ENCODE results near the gene MLN. TPM values are rescaled to one million over a fixed set of nuclear protein-coding genes. Genes with fewer than 3 reads are reported as not detected.

The MLN gene
- total and polyA plus RNA-seq, 8 donors = not detected

DNA sequence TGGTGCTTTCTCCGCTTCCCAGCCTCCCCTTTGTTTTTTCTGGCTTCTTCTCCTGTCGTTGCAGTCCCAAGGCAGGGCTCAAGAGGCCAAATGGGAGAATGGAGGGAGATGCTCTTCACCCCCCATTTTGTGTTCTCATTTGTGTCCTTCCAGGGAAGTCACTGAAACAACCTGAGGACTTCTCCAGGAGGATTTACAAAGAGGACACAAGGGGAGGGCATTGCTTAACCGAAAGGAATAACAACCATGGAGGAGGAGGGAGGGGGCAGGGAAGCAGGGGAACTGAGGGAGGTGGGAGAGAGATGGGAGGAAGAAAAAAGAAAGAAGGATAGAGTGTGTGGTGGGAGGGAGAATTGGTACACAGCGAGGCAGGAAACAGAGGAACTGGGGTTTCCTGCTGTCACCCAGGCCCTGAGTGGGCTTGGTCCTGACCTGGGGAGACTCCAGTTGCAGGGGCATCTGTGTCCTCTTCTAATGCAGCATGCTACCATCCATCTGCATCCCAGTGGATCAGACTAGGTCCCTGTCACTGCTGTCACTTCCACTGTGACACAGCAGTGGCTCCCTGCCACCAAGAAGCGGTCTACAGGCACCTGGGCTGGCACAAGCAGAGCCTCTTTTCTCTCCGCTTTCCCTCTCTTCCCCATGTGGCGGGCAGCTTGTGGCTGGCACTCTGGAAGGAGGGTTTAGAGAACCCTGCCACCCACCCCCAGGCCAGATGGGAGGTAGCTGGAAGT lies 17.1 kb upstream of the MLN start:
- Histone ChIP-seq H3K27ac (no peak overlapping the region), H3K4me3 (no peak overlapping the region), H3K9me3 (no peaks in the 10 kb centered on the region), H3K36me3 (no peaks in the 10 kb centered on the region), H3K4me1 (peaks cover 0 to 19% (median 14%) of the 10 kb centered on the region in 4 donors), H3K27me3 (peaks cover 0 to 7% (median 0%) of the 10 kb centered on the region in 3 donors)
- TF ChIP-seq CTCF (IDR thresholded peaks at IDR 0.05) = no peak
- TF ChIP-seq EP300 (IDR thresholded peaks at IDR 0.05) = no peak
- TF ChIP-seq POLR2AphosphoS5 (IDR thresholded peaks at IDR 0.05) = no peak
- TF ChIP-seq POLR2A (IDR thresholded peaks at IDR 0.05) = no peak
- DNase-seq = no peak
- WGBS, 5 donors = 64 to 77% (median 72%) methylated on average over 6 to 7 of the region's 7 CpGs
- intact Hi-C loops (cut with DNase I; ENCODE audit: low total_unique reads) = no loop called here

DNA sequence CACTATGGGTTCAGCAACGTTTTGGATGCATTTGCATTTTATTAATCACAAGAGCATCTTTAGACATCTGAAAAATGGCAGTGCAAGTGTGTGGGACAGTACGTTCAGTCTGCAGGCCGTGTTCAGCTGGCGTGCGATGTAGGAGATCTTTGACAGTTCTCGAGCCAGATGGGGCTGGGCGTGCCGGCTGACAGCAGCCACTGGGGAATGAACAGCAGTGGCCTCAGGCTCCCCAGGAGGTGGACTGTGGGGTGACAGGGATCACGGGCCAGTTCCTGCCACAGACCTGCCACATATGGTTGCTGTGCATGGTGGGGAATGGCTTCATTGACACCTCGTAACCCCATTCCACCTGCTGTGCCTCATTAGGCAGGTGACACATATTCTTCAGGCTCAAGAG lies 16.4 kb upstream of the MLN start:
- Histone ChIP-seq H3K27ac (no peak overlapping the region), H3K9me3 (no peaks in the 10 kb centered on the region), H3K4me1 (peaks cover 0 to 19% (median 14%) of the 10 kb centered on the region in 4 donors), H3K4me3 (no peak overlapping the region), H3K27me3 (peaks cover 0 to 11% (median 0%) of the 10 kb centered on the region in 3 donors), H3K36me3 (no peaks in the 10 kb centered on the region)
- 60 to 74% (median 64%) methylated on average over 9 to 10 of the region's 10 CpGs for WGBS, 5 donors
- TF ChIP-seq POLR2AphosphoS5 (IDR thresholded peaks at IDR 0.05) (no peak), POLR2A (IDR thresholded peaks at IDR 0.05) (no peak), CTCF (IDR thresholded peaks at IDR 0.05) (no peak)
- intact Hi-C loops (cut with DNase I; ENCODE audit: low total_unique reads) = no loop called here
- no peak for DNase-seq

DNA sequence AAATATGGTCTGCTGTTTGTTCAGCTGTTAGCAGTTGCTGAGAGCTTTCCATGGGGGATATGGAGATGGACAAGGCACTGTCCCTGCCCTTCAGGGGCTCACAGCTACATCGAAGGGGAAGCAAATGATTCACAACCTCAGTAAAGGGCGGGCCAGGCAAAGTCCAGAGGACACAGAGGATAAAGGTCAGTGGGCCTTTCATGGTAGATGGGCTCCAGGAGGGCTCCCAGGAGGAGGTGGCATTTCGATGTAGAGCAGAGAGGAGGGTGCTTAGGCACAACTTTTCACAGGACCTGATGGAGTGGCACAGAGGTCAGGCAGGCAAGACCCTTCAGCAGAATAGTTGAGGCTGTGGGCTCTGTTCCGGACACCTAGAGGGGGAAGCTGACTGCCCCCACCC lies 15.2 kb upstream of the MLN start:
- intact Hi-C loops (cut with DNase I; ENCODE audit: low total_unique reads) = no loop called here
- H3K27me3 ChIP-seq = peaks cover 0 to 23% (median 7%) of the 10 kb centered on the region in 3 donors
- TF ChIP-seq EP300 (IDR thresholded peaks at IDR 0.05) (no peak), POLR2A (IDR thresholded peaks at IDR 0.05) (no peak), POLR2AphosphoS5 (IDR thresholded peaks at IDR 0.05) (no peak), CTCF (IDR thresholded peaks at IDR 0.05) (no peak)
- DNase-seq = no peak
- H3K4me3 ChIP-seq = no peak overlapping the region
- H3K36me3 ChIP-seq = no peaks in the 10 kb centered on the region
- peaks cover 0 to 13% (median 11%) of the 10 kb centered on the region in 4 donors for H3K4me1 ChIP-seq
- no peaks in the 10 kb centered on the region for H3K9me3 ChIP-seq
- no peak overlapping the region for H3K27ac ChIP-seq
- 70 to 79% (median 77%) methylated on average over 4 of the region's 4 CpGs for WGBS, 5 donors

GRCh38 chr6:33818293-33818692 lies 14.5 kb upstream of the MLN start:
- intact Hi-C loops (cut with DNase I; ENCODE audit: low total_unique reads) = no loop called here
- DNase-seq = no peak
- Histone ChIP-seq H3K4me3 (no peak overlapping the region), H3K27ac (no peak overlapping the region), H3K27me3 (peaks cover 0 to 30% (median 13%) of the 10 kb centered on the region in 3 donors), H3K9me3 (no peaks in the 10 kb centered on the region), H3K4me1 (peaks cover 0 to 12% (median 11%) of the 10 kb centered on the region in 4 donors), H3K36me3 (no peaks in the 10 kb centered on the region)
- TF ChIP-seq POLR2AphosphoS5 (IDR thresholded peaks at IDR 0.05) (no peak), POLR2A (IDR thresholded peaks at IDR 0.05) (no peak), EP300 (IDR thresholded peaks at IDR 0.05) (no peak), CTCF (IDR thresholded peaks at IDR 0.05) (no peak)
- WGBS, 5 donors = 59 to 82% (median 68%) methylated on average over 3 of the region's 3 CpGs
